Fibroblast of skin of back (primary cell): ENCODE results near the gene MYORG.

Experiments
- DNase-seq: peaks from one replicate; pipeline ENCODE4 v3.0.0-alpha.2; 2013

Gene MYORG

GRCh38 chr9:34384368-34385165, 7.9 kb upstream of the MYORG start:
- DNase-seq, result no peak

- no peak for DNase-seq
Measured at GRCh38 chr9:34383904-34384303, 7.2 kb upstream of the MYORG start.

- DNase-seq, result no peak
Measured at GRCh38 chr9:34382879-34383278, 6.2 kb upstream of the MYORG start.

GRCh38 chr9:34382054-34382453, 5.4 kb upstream of the MYORG start:
- no peak for DNase-seq

GRCh38 chr9:34381323-34381722, 4.6 kb upstream of the MYORG start:
- DNase-seq, result no peak

- peak; percentile 73 for DNase-seq
Measured at GRCh38 chr9:34380511-34381315, 4.0 kb upstream of the MYORG start.

- DNase-seq, result no peak
Measured at GRCh38 chr9:34380034-34380510, 3.4 kb upstream of the MYORG start.

GRCh38 chr9:34379334-34380033, 2.8 kb upstream of the MYORG start:
- peak; percentile 73 for DNase-seq

DNA sequence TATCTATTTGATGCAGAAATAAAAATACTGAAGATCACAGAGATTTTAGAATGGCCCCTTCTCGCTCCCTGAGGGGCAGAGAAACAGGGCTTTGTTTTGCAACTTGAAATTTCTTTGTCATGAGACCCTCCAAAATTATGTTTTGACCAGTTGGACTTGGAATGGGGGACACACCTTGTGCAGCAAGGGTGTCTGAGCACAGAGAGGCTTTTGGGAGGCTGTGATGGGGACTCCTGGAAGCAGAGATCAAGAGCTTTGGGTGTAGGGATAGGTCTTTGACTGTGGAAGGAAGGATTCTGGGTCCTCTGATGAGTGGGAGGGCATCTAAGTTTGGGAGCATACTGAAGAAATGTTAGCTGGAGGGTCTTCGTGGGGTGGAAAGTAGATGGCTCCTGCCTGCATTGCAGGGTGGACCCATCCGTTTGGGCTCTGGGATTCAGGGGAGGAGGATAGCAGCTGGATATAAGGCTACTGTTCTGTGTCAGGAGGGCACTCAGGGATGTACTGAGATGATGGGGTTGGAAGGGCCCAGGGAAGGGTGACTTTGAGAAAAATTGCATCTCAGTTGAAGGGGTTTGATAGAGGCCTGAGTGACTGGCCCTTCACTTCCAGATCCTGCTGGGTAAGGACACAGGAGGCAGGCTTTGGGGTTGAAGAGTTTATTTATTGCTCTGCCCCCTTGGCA, 1.8 kb upstream of the MYORG start:
- no peak for DNase-seq

DNA sequence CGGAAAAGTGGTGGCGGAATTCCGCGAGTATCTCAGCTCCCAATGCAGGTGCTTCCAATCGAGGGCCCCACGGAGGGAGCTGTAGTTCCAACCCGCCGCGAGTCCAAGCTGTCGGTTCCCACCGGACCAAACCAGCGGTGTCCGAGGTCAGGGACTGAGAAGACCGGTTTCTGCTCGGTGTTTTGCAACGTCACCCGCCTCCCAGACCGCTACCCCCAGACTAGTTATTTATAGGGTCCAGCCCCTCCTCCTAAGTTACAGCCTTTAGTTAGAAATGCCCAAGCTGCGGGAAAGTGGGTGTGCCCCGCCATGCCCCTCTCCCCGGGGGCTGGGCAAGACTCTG, 677 bp upstream of the MYORG start:
- DNase-seq, result no peak

GRCh38 chr9:34375901-34376595, 650 bp downstream of the MYORG start:
- no peak for DNase-seq

GRCh38 chr9:34374905-34375552, 1.7 kb downstream of the MYORG start:
- DNase-seq, result no peak

GRCh38 chr9:34374339-34374738, 2.4 kb downstream of the MYORG start:
- DNase-seq, result no peak

DNA sequence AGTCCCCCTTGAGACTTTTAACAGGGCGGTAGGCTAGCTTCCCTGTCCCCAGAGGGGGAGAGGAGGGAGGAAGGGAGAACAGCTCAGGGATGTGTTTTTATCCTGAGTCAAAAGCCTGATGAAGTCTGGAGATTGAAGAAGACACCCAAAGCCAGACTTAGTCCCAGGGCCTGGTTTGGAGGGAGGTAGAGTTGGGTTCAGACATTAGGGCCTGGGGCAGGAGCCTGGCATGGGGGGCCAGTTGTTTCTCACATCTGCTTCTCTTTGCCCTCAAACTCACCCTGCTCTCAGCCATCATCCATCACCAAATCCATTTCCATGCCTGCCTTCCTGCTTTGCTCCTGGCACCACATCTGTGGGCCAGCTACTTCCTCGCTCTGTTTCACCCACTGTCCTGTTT, 2.9 kb downstream of the MYORG start:
- no peak for DNase-seq

GRCh38 chr9:34372467-34373011, 4.2 kb downstream of the MYORG start:
- no peak for DNase-seq

DNA sequence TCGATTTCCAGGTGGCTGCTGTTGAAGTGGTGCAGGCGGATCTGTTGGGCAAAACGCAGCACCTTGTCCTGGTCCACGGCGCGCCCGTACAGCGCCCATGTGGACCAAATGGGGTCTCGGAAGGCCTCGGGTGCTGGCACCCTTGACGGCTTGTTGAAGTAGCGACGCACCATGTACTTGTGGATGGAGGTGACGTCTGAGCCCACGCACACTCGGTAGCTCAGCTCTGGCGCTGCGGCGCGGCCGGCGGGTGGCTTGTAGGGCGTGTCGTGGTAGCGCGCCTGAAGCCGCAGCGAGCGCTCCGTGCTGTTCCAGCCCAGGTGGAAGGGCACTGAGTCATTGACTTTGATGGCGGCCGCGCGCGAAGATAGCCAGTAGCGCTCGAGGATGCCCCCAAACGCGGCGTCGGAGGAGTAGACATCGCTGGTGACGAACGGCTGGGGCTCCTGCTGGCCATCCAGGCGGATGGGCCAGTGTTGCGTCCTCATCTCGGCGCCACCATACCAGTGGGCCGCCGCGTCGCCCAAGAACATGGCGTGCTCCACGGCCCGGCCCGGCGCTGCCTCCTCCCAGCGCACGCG, 4.7 kb downstream of the MYORG start:
- DNase-seq, result no peak

- peak; percentile 14 for DNase-seq
Measured at GRCh38 chr9:34370970-34371880, 5.5 kb downstream of the MYORG start.

DNA sequence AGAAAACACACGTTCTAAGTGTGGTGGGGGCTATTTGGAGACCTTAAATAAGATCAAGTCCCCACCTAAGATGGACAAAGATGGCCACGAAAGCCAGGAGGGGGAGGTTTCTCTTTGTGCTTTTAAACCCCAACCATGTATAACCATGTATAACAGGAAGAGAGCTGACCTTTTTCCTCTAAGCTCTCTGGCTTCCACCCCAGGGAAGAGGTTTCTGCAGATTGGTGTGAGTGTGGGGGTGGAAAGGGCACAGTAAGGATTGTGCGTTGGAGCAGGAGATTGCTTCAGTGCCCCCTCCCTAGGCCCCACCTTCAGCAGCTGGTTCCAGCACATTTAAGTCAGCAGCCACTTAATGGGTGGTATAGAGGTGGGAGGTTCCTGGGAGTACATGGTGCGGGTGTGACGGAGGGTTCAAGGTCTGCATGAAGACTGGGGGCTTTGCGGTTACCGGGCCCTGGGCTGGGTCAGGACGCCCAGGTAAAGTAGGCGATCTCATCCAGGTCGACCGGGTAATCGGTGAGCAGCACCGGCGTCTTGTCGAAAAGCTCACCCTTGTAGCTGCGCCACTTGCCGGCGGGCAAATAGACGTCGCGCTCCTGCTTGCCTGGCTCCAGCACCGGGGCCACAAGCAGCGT, 6.2 kb downstream of the MYORG start:
- no peak for DNase-seq

DNA sequence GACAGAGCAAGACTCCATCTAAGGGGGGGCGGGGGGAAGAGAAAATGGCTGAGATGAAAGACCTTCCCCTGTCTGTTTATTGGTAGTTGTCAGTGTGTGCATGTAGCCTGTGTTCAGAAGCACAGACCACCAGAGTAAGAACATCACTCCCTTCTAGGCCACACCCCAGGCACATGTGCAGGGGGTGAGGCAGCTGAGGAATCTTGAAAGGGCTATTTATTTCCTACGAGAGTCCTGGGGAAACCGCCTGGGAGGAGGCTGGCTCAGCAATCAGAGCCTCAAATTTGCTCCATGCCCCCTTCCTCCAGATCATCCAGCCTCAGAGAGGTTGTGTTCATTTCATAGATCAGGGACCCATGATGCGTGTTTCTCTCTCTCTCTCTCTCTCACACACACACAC, 7.1 kb downstream of the MYORG start:
- no peak for DNase-seq
